HG03103 (cell line): Measurements from ENCODE around the gene PARP3.

ENCODE experiments used
- ATAC-seq: cut with Tn5 transposase; IDR thresholded peaks from one replicate; pipeline ENCODE4 v1.9.1; 2021; ENCODE audit warnings: low read depth; ENCODE audit not compliant: unreplicated experiment

The PARP3 gene

GRCh38 chr3:51946796-51947195, 4.6 kb downstream of the PARP3 start:
- ATAC-seq = no peak

GRCh38 chr3:51947215-51947900, 5.2 kb downstream of the PARP3 start:
- no peak for ATAC-seq

- ATAC-seq = no peak
Observed at GRCh38 chr3:51948016-51948580, 5.9 kb downstream of the PARP3 start.

GRCh38 chr3:51949121-51949520, 7.0 kb downstream of the PARP3 start:
- ATAC-seq = no peak

GRCh38 chr3:51950899-51951298, 8.7 kb downstream of the PARP3 start:
- no peak for ATAC-seq

- ATAC-seq = no peak
Observed at GRCh38 chr3:51953445-51953844, 11.3 kb downstream of the PARP3 start.

GRCh38 chr3:51954105-51954504, 11.9 kb downstream of the PARP3 start:
- ATAC-seq = no peak

- ATAC-seq = no peak
Observed at GRCh38 chr3:51954713-51955112, 12.6 kb downstream of the PARP3 start.

GRCh38 chr3:51955175-51955892, 13.2 kb downstream of the PARP3 start, which contains the start of gene GPR62:
GPR62 (plus strand) TSS chr3:51955381; CDS start chr3:51955653, 272 bp downstream.
- no peak for ATAC-seq

- ATAC-seq = no peak
Observed at GRCh38 chr3:51955893-51956770, 14.0 kb downstream of the PARP3 start.

- ATAC-seq = no peak
Observed at GRCh38 chr3:51957520-51958205, 15.5 kb downstream of the PARP3 start.

GRCh38 chr3:51958603-51959521, 16.7 kb downstream of the PARP3 start:
- no peak for ATAC-seq

GRCh38 chr3:51959651-51960050, 17.5 kb downstream of the PARP3 start:
- no peak for ATAC-seq

- no peak for ATAC-seq
Observed at GRCh38 chr3:51960386-51960785, 18.2 kb downstream of the PARP3 start.

- no peak for ATAC-seq
Observed at GRCh38 chr3:51961011-51961410, 18.8 kb downstream of the PARP3 start.

- ATAC-seq = no peak
Observed at GRCh38 chr3:51961602-51962569, 19.7 kb downstream of the PARP3 start.

- no peak for ATAC-seq
Observed at GRCh38 chr3:51962854-51963530, 20.8 kb downstream of the PARP3 start.
